Measurements from ENCODE around the gene AGTRAP.

The AGTRAP gene

DNA sequence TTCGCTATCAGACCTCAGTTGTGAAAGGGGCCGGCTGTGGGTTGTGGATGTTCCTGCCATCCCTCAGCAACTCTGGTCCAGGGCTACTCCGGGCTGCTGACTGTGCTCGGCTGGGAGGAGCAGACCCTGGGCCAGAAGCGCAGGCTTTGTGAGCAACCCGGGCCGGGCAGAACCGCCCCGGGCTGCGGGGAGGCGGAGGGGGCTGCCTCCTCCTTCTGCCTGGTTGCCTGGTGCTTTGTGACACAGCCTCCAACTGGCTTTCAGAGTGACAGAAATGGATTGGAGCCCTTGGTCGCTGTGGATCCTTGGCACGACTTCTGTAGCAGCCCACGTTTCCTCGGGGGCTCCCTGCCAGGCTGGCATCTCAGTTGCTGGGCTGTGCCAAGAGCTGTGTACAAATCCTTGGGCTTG, 34.4 kb upstream of the AGTRAP start:
- Histone ChIP-seq H3K36me3 (replicated peaks) (no peaks in the 10 kb centered on the region), H3K4me3 (no peak overlapping the region)
- DNase-seq (ENCODE audit: low spot score in 2 of 2), result no peak

DNA sequence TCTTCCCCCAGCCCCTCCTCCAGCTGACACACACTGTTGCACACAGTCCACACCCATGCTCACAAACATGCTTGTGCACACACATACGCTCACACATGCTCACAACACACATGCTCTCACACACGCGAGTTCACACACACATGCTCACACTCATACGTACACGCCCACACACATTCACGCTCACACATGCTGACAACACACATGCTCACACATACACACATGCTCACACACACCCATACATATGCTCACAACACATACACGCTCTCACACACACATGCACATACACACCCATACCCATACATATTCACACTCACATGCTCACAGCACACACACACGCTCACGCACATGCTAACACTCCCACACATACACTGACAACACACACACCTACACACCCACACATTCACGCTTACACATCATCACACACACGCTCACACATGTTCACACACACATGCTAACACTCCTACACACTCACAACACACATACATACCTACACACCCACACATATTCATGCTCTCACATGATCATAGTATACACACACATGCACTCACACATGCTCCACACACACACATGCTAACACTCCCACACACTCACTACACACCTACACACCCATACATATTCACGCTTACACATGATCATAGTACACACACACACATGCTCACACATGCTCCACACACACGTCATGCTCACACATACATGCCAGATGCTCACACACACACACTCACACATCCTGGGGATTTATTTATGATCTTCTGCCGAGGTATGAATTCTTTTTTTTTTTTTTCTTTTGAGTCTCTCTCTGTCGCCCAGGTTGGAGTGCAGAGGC, 33.7 kb upstream of the AGTRAP start:
- H3K9me3 ChIP-seq, result no peaks in the 10 kb centered on the region
- DNase-seq (ENCODE audit: low spot score in 2 of 2), result no peak
- no peaks in the 10 kb centered on the region for H3K36me3 ChIP-seq (replicated peaks)
- in situ Hi-C loops (cut with MboI; ENCODE audit: low sequenced_read_pairs), result no loop called here
- no peak overlapping the region for H3K4me3 ChIP-seq
- H3K27me3 ChIP-seq (ENCODE audit: low read depth), result no peaks in the 10 kb centered on the region
- H3K4me1 ChIP-seq, result no peaks in the 10 kb centered on the region

More for the DNA sequence above, 34.4 kb upstream of the AGTRAP start:
- Histone ChIP-seq H3K27me3 (ENCODE audit: low read depth) (no peaks in the 10 kb centered on the region), H3K9me3 (no peaks in the 10 kb centered on the region), H3K4me1 (no peaks in the 10 kb centered on the region)
- in situ Hi-C loops (cut with MboI; ENCODE audit: low sequenced_read_pairs), result no loop called here

- H3K4me1 ChIP-seq, result peaks cover 4% of the 10 kb centered on the region
- in situ Hi-C loops (cut with MboI; ENCODE audit: low sequenced_read_pairs), result no loop called here
Observed at GRCh38 chr1:11703357-11704193, 32.4 kb upstream of the AGTRAP start.

GRCh38 chr1:11704194-11704529, 31.8 kb upstream of the AGTRAP start:
- in situ Hi-C loops (cut with MboI; ENCODE audit: low sequenced_read_pairs), result no loop called here
- H3K4me1 ChIP-seq, result peaks cover 4% of the 10 kb centered on the region

More at GRCh38 chr1:11703357-11704193, 32.4 kb upstream of the AGTRAP start:
- no peaks in the 10 kb centered on the region for H3K36me3 ChIP-seq (replicated peaks)
- no peaks in the 10 kb centered on the region for H3K9me3 ChIP-seq
- no peak for DNase-seq (ENCODE audit: low spot score in 2 of 2)
- H3K27me3 ChIP-seq (ENCODE audit: low read depth), result no peaks in the 10 kb centered on the region
- H3K4me3 ChIP-seq, result no peak overlapping the region

GRCh38 chr1:11704691-11705475, 31.1 kb upstream of the AGTRAP start:
- no peaks in the 10 kb centered on the region for H3K36me3 ChIP-seq (replicated peaks)
- H3K9me3 ChIP-seq, result no peaks in the 10 kb centered on the region
- H3K27me3 ChIP-seq (ENCODE audit: low read depth), result no peaks in the 10 kb centered on the region
- no peak overlapping the region for H3K4me3 ChIP-seq
- DNase-seq (ENCODE audit: low spot score in 2 of 2), result no peak
- peaks cover 4% of the 10 kb centered on the region for H3K4me1 ChIP-seq
- in situ Hi-C loops (cut with MboI; ENCODE audit: low sequenced_read_pairs), result no loop called here

More at GRCh38 chr1:11704194-11704529, 31.8 kb upstream of the AGTRAP start:
- no peak for DNase-seq (ENCODE audit: low spot score in 2 of 2)
- H3K9me3 ChIP-seq, result no peaks in the 10 kb centered on the region
- H3K27me3 ChIP-seq (ENCODE audit: low read depth), result no peaks in the 10 kb centered on the region
- H3K4me3 ChIP-seq, result no peak overlapping the region
- H3K36me3 ChIP-seq (replicated peaks), result no peaks in the 10 kb centered on the region

GRCh38 chr1:11705596-11705995, 30.3 kb upstream of the AGTRAP start:
- no peak for DNase-seq (ENCODE audit: low spot score in 2 of 2)
- H3K9me3 ChIP-seq, result no peaks in the 10 kb centered on the region
- H3K4me3 ChIP-seq, result no peak overlapping the region
- H3K4me1 ChIP-seq, result peaks cover 4% of the 10 kb centered on the region
- H3K27me3 ChIP-seq (ENCODE audit: low read depth), result no peaks in the 10 kb centered on the region
- no peaks in the 10 kb centered on the region for H3K36me3 ChIP-seq (replicated peaks)
- in situ Hi-C loops (cut with MboI; ENCODE audit: low sequenced_read_pairs), result no loop called here

GRCh38 chr1:11706292-11706691, 29.6 kb upstream of the AGTRAP start:
- DNase-seq (ENCODE audit: low spot score in 2 of 2), result no peak
- in situ Hi-C loops (cut with MboI; ENCODE audit: low sequenced_read_pairs), result no loop called here
- Histone ChIP-seq H3K27me3 (ENCODE audit: low read depth) (no peaks in the 10 kb centered on the region), H3K9me3 (no peaks in the 10 kb centered on the region), H3K4me3 (no peak overlapping the region), H3K36me3 (replicated peaks) (no peaks in the 10 kb centered on the region), H3K4me1 (peaks cover 4% of the 10 kb centered on the region)

DNA sequence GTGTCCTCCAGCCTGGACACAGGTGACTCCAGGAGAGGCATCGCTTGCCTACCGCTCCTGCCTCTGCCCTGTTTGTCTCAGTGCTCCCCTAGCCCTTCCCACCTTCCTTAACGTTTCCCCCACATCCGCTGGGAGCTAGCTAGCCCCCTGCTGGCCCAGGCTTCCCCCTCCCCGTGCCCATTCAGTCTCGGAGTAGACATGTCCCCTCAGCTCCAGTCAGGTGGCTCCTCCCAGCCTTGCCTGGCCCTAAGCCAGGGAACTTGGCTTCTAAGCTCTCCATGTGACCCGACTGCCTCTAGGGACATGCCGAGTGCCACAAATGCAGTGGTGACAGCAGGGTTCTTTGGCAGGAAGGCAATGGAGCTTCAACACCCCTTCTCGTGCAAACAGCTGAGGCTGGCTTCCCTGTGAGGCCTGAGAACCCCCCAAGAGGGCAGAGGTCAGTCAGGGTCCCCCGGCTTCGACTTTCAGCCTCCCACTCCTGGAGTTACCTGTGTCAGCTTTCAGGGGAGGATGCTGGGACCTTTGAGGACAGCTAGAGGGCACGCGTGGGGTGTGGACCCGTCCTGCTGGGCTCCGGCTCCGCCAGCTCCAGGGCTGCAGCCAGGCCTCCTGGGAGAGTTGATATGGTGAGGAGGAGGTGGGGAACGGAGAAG, 28.2 kb upstream of the AGTRAP start:
- peaks cover 4% of the 10 kb centered on the region for H3K4me1 ChIP-seq
- no peaks in the 10 kb centered on the region for H3K27me3 ChIP-seq (ENCODE audit: low read depth)
- H3K4me3 ChIP-seq, result no peak overlapping the region
- H3K9me3 ChIP-seq, result no peaks in the 10 kb centered on the region
- no peaks in the 10 kb centered on the region for H3K36me3 ChIP-seq (replicated peaks)
- peak; percentile 8 to 68 for DNase-seq (ENCODE audit: low spot score in 2 of 2)
- in situ Hi-C loops (cut with MboI; ENCODE audit: low sequenced_read_pairs), result no loop called here

DNA sequence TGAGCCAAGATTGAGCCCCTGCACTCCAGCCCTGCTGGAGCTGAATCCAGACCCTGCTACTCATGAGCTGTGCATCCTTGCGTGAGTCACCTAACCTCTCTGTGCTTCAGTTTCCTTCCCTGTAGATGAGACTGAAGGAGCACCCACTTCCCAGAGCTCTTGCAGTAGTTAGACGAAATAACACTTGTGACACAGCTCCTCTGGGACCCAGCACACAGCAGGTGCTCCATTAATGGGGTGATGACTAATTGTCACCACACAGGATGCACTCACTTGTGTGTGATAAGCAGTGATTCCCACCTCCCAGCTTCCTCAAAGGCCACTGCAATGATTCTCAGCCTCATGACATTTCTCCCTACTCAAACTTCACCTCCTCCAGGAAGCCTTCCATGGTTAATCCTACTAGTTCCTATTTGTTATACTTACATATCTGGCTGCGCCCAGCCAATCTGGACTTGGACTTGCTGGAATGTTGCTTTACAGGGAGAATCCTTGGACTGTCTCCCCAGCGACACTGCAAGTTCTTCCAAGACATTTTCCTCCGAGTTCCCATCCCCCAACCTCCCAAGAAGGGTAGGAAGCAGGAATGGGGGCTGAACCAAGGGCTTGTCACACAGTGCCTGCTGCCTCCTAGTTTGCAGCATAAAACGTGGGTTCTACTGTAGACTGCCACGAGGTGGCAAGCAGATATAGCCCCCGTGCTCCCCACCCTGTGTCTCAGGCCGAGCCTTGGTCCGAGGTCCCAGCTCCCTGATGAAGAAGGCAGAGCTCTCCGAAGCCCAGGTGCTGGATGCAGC, 27.2 kb upstream of the AGTRAP start:
- no peaks in the 10 kb centered on the region for H3K9me3 ChIP-seq
- peaks cover 4% of the 10 kb centered on the region for H3K4me1 ChIP-seq
- in situ Hi-C loops (cut with MboI; ENCODE audit: low sequenced_read_pairs), result no loop called here
- H3K27me3 ChIP-seq (ENCODE audit: low read depth), result no peaks in the 10 kb centered on the region
- no peak for DNase-seq (ENCODE audit: low spot score in 2 of 2)
- H3K4me3 ChIP-seq, result no peak overlapping the region
- no peaks in the 10 kb centered on the region for H3K36me3 ChIP-seq (replicated peaks)

DNA sequence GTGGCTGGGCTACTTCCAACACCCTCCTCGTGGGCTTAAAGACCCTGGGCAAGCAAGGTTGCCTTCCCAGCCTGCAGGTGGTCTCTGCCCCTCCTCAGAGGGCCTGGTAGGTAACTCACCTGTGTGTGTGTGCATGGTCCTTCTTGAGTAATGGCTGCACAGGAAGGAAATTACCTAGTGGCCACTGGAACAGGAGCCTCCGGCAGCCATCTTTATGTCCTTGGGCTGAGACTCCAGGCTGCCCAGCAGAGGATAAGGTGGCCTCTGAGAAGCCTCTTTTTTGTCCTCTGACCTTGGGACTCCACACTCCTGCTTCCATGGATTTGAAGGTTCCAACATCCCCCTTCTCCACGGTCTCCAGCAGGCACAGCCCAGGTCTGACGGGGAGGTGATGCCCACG, 24.4 kb upstream of the AGTRAP start:
- no peak for DNase-seq (ENCODE audit: low spot score in 2 of 2)
- in situ Hi-C loops (cut with MboI; ENCODE audit: low sequenced_read_pairs), result loop anchor here (10.0 kb wide), 1 partner anchor 237 kb away; the partner anchor contains the start of gene DISP3
- Histone ChIP-seq H3K27me3 (ENCODE audit: low read depth) (no peaks in the 10 kb centered on the region), H3K4me1 (peaks cover 4% of the 10 kb centered on the region), H3K36me3 (replicated peaks) (no peaks in the 10 kb centered on the region), H3K4me3 (no peak overlapping the region), H3K9me3 (no peaks in the 10 kb centered on the region)

DNA sequence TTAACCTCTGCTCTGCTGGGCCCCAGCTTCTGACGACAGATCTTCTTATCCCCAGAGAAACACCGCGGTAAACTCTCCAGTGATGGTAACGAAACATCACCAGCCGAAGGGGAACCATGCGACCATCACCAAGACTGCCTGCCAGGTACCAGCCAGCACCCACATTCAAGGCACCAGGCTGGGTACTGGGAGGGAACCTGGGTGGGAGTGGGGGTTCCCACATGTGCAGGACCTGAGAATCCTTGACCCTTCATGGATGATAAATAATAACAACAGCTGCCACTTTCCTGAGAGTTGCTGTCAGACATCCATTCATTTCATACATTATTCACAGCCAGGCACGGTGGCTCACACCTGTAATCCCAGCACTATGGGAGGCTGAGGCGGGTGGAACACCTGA, 23.7 kb upstream of the AGTRAP start:
- Histone ChIP-seq H3K36me3 (replicated peaks) (no peaks in the 10 kb centered on the region), H3K27me3 (ENCODE audit: low read depth) (no peaks in the 10 kb centered on the region), H3K4me1 (peaks cover 4% of the 10 kb centered on the region), H3K4me3 (no peak overlapping the region), H3K9me3 (no peaks in the 10 kb centered on the region)
- in situ Hi-C loops (cut with MboI; ENCODE audit: low sequenced_read_pairs), result loop anchor here (10.0 kb wide), 1 partner anchor 237 kb away; the partner anchor contains the start of gene DISP3
- DNase-seq (ENCODE audit: low spot score in 2 of 2), result no peak

DNA sequence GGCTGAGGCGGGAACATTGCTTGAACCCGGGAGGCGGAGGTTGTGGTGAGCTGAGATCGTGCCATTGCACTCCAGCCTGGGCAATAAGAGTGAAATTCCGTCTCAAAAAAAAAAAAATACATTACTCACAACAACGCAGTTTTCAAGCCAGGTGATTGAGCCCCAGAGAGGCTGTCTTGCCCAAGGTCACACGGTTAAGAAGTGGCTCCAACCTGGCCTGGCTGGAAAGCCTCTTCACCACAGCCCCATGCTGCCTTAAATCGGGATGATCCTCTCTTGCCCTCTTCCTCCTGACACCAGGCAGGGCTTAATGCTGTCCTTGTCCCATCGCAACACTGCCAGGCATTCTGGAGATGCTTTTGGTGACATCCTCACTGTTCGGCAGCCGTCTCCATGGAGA, 22.8 kb upstream of the AGTRAP start:
- H3K9me3 ChIP-seq, result no peaks in the 10 kb centered on the region
- no peaks in the 10 kb centered on the region for H3K36me3 ChIP-seq (replicated peaks)
- in situ Hi-C loops (cut with MboI; ENCODE audit: low sequenced_read_pairs), result loop anchor here (10.0 kb wide), 1 partner anchor 238 kb away; the partner anchor contains the start of gene DISP3
- no peak for DNase-seq (ENCODE audit: low spot score in 2 of 2)
- H3K4me3 ChIP-seq, result no peak overlapping the region
- H3K4me1 ChIP-seq, result no peaks in the 10 kb centered on the region; the same call in 1 of the 2 replicates
- H3K27me3 ChIP-seq (ENCODE audit: low read depth), result no peaks in the 10 kb centered on the region

All from HAP-1 (cell line).